ENCODE data around the gene SLC7A7.
"Not testable (repeated sequence)": the region's sequence is repeated elsewhere in the genome, so short reads cannot be mapped to it uniquely, and the experiment has no call there.

The SLC7A7 gene

DNA sequence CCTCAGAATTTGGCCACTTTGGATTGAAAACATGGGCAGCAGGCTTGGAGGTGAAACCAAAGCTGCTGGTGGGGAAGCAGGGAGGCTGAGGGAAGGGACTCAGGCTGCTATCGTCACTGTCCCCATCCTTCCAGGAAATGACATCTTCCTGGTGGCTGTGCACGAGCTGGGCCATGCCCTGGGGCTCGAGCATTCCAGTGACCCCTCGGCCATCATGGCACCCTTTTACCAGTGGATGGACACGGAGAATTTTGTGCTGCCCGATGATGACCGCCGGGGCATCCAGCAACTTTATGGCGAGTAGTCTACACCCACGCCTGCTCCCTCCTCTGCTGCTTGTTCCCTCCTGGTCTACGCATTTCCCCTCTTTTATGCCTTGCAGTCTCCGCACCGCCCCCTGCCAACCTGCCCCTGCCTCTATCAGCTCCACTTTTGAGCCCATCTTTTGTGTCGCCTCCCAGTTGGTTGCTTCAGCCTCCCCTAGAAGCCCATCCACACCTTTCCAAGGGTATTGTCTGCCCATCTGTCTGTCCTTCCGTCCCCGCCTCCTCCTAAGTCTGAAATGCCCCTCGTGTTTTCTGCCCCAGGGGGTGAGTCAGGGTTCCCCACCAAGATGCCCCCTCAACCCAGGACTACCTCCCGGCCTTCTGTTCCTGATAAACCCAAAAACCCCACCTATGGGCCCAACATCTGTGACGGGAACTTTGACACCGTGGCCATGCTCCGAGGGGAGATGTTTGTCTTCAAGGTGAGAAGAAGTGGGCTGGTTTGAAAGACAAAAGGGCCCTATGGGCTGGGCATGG lies 28.1 kb upstream of the SLC7A7 start:
- DNase-seq: no peak

- DNase-seq: no peak
These were observed 27.2 kb upstream of the SLC7A7 start for GRCh38 chr14:22842211-22843122.

- no peak for DNase-seq
These were observed 26.5 kb upstream of the SLC7A7 start for GRCh38 chr14:22841769-22842168.

- DNase-seq: no peak
These were observed 26.1 kb upstream of the SLC7A7 start for GRCh38 chr14:22841311-22841710.

DNA sequence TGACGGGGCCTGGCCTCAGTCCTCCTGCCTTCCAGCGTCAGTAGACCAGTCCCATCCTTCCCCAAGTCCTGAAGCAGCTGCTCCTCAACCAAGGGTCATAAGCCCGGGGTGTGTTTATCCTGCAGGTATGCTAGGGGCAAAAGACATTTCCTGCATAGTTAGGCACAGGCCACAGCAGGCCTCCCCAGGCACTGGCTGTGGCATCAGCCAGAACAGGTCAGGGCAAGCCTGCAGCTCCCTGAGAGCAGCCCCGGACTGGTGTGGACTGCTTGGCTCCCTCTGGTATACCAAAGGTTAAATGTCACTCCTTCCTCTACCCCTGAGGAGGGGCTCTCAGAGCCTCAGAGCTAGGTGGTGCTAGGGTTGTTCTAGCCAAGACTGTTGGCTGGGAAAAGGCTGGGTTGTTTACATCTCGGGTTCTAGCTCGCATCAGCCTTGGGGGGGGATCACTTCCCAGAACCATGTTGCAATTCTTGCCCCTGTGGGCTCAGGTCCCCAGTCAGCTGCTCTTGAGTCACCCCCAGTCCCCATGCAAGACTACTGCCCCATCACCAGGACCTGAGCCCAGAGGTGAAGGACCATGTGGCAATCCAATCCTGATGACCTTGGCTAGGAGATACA lies 24.0 kb upstream of the SLC7A7 start:
- peak; percentile 19 for DNase-seq

- DNase-seq: peak; percentile 84
These were observed 23.4 kb upstream of the SLC7A7 start for GRCh38 chr14:22838631-22839041.

- DNase-seq: peak; percentile 36
These were observed 22.7 kb upstream of the SLC7A7 start for GRCh38 chr14:22837750-22838538.

GRCh38 chr14:22837114-22837749 lies 22.0 kb upstream of the SLC7A7 start:
- DNase-seq: peak; percentile 15

- DNase-seq: peak; percentile 74
These were observed 21.3 kb upstream of the SLC7A7 start, which contains the start of gene MMP14 for GRCh38 chr14:22836301-22837113. MMP14 (plus strand) TSS chr14:22836585; CDS start chr14:22836818, 233 bp downstream.

DNA sequence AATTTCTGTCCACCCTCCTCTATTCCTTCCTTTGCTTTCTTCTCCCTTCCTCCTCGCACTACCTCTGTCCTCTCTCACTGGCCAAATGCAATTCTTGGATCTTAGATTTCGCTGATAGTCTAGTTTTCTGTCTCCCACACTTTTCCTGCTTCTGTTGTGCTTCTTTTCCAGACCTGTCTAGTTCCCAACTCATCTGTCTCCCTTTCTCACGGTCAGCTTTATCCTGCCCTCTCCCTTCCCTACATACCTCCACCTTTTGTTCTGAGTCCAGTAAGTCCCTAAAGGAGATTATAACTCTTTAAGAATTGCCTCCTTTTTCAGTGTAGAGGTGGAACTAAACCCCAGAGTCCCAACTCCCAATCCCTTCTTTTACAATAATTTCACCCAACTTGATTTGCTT lies 20.3 kb upstream of the SLC7A7 start:
- DNase-seq: no peak

GRCh38 chr14:22830443-22831010 lies 15.3 kb upstream of the SLC7A7 start:
- no peak for DNase-seq

- peak; percentile 92 for DNase-seq
These were observed 14.6 kb upstream of the SLC7A7 start, which contains the start of gene MRPL52 for GRCh38 chr14:22829661-22830442. MRPL52 (plus strand) TSS chr14:22829887; CDS start chr14:22829913, 26 bp downstream.

DNA sequence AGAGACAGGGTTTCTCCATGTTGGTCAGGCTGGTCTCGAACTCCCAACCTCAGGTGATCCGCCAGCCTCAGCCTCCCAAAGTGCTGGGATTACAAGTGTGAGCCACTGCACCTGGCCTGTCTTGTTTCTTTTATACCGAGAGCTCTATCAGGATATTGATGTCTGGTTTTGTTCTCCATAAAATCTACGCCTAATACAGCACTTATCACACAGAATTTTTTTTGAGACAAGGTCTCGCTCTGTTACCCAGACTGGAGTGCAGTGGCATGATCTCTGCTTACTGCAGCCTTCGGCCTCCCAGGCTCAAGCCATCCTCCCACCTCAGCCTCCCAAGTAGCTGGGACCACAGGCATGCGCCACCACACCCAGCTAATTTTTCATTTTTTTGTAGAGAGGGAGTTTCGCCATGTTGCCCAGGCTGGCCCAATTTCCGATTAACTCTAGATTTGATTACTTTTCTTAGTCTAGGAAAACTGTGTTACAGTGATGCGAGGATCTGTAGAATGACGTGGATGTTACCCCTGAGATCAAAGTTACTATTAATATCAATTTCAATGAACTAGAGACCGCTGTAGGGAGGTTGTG lies 13.9 kb upstream of the SLC7A7 start:
- DNase-seq: not testable (repeated sequence)

GRCh38 chr14:22824711-22825359 lies 9.6 kb upstream of the SLC7A7 start:
- DNase-seq: peak; percentile 40

- DNase-seq: peak; percentile 64
These were observed 7.4 kb upstream of the SLC7A7 start for GRCh38 chr14:22822571-22823098.

DNA sequence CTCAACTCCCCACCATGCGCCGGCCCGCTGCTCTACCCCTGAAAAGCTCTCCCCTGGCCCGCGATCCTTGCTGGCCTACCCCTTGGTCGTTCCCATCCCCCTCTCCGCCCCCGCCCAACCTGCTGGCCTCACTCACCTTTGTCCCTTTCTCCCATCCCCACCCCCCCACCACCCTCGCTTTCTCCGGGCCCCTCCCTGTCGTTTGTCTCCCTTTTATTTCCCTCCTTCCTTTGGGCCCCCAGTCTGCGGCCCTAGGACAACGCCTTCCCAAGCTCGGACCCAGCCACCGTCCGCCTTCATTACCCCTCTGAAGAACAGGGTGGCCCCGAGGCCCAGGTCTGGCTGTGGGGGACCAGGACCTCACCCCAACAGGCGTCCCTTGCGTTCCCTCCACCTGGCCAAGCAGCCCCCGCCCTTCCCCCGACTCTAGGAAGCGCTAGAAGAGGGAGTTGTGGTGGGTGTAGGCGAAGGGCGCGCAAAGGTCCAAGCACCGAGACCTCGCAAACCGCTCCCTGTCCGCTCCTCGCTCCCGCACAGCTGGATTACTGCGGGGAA lies 6.9 kb upstream of the SLC7A7 start:
- DNase-seq: no peak

DNA sequence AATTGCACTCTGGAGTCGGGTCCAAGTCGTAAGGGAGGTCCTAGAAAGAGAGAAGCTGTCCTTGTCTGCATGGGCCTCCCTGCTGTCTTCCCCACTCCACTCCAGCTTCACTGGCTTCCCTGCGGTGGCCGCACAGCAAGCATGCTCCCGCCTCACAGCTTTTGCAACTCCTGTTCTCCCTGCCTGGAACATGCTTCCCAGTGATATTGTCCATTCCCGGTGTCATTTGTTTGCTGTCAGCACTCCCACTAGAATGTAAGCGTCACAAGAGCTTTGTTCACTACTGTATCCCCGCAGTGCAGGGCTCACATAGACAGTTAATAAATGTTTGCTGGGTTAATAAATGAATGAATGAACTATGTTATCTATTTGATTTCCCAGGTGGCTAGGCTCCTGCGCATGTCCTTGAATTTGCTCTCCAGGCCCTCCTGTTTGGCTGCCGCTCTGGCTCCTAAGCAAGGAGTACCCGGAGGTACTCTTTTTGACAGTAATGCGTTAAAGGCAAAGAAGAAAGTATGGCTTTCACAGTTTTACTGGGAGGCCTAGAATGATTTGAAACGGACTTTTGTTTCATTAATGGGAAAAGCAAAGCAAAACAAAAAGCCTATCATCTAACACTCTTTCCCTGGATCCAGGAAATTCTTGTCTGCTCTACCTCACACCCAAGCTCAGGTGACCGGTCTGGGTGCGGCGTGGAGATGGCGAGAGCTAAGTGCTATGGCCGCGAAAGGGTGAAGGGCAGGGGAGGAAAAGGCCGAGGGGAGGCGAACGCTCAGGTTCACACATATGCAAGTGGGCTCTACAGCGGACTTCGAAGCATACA lies 6.2 kb upstream of the SLC7A7 start:
- DNase-seq: no peak
